CD4-positive, alpha-beta memory T cell (primary cell): ENCODE results near the gene CCDC50. TPM values are rescaled to one million over a fixed set of nuclear protein-coding genes. Genes with fewer than 3 reads are reported as not detected.
A peak's percentile ranks its signal among the peaks of the same experiment; 100 is the strongest.

Experiments used
- CTCF ChIA-PET: fragments of 350-600 bp; sonication (Branson Sonifier 250); formaldehyde crosslinking; loops from one replicate; lab custom pipeline; 2021; ENCODE audit warnings: inconsistent platforms; ENCODE audit not compliant: partially characterized antibody; lab: Charles Lee
- POLR2A ChIA-PET: fragments of 350-600 bp; sonication (Branson Sonifier 250); formaldehyde crosslinking; loops from one replicate; lab custom pipeline; 2021; ENCODE audit not compliant: partially characterized antibody; lab: Charles Lee
- DNase-seq, 5 donors: peaks; one replicate each; pipeline versions ENCODE4 v3.0.0 to v3.0.0-alpha.2; 2020 to 2022; ENCODE audit warnings: mixed read lengths in 1 of 5
- H3K27ac ChIP-seq: one replicate; pipeline ENCODE4 v1.7.0; 2013; ENCODE audit warnings: low read depth, low read length
- H3K27me3 ChIP-seq: 2 replicates; pipeline ENCODE4 v1.7.0; 2013; ENCODE audit warnings: mild to moderate bottlenecking, low read length, moderate library complexity; ENCODE audit not compliant: insufficient read depth
- H3K36me3 ChIP-seq: 2 replicates; pipeline ENCODE4 v1.7.0; 2013; ENCODE audit warnings: mild to moderate bottlenecking, low read length, moderate library complexity; ENCODE audit not compliant: insufficient read depth
- H3K4me1 ChIP-seq: 2 replicates; pipeline ENCODE4 v1.7.0; 2013; ENCODE audit warnings: mild to moderate bottlenecking, low read length, moderate library complexity; ENCODE audit not compliant: insufficient read depth
- H3K4me3 ChIP-seq, 2 donors: one replicate each; pipeline ENCODE4 v1.7.0; 2013; ENCODE audit warnings: low read length in 2 of 2, mild to moderate bottlenecking in 1 of 2
- H3K9me3 ChIP-seq, 2 donors: one replicate each; pipeline ENCODE4 v1.7.0; 2013; ENCODE audit warnings: low read length in 2 of 2, control low read depth in 1 of 2; ENCODE audit not compliant: control insufficient read depth in 1 of 2
- H3K27ac Mint-ChIP-seq, 7 donors: one replicate each; pipeline ENCODE4 v1.8.0; 2020 to 2021; ENCODE audit warnings: mixed read lengths in 7 of 7, mild to moderate bottlenecking in 6 of 7, inconsistent platforms in 3 of 7, moderate library complexity in 3 of 7
- H3K27me3 Mint-ChIP-seq, 2 donors: one replicate each; pipeline ENCODE4 v1.8.0; 2020 to 2021; ENCODE audit warnings: mixed read lengths in 2 of 2
- H3K36me3 Mint-ChIP-seq, 2 donors: one replicate each; pipeline ENCODE4 v1.8.0; 2020 to 2021; ENCODE audit warnings: mixed read lengths in 2 of 2, inconsistent platforms in 1 of 2, mild to moderate bottlenecking in 1 of 2
- H3K4me1 Mint-ChIP-seq, 4 donors: one replicate each; pipeline ENCODE4 v1.8.0; 2020 to 2021; ENCODE audit warnings: mixed read lengths in 4 of 4, mild to moderate bottlenecking in 1 of 4
- H3K4me3 Mint-ChIP-seq, 8 donors: one replicate each; pipeline ENCODE4 v1.8.0; 2020 to 2021; ENCODE audit warnings: mixed read lengths in 8 of 8, mild to moderate bottlenecking in 7 of 8, moderate library complexity in 6 of 8, inconsistent platforms in 3 of 8
- H3K9me3 Mint-ChIP-seq, 8 donors: one replicate each; pipeline ENCODE4 v1.8.0; 2020 to 2021; ENCODE audit warnings: mixed read lengths in 8 of 8, mild to moderate bottlenecking in 5 of 8, inconsistent platforms in 3 of 8, moderate library complexity in 1 of 8
- intact Hi-C: fragments of 100-400 bp; cut with micrococcal nuclease; formaldehyde crosslinking; loops from one replicate; pipeline ENCODE4 v1.15.1; 2023
- polyA plus RNA-seq, 2 donors: library from polyadenylated mRNA; unstranded; fragments of 300-500 nt; fragmentation: Illumina TruSeq; gene quantifications; one replicate each; pipeline ENCODE4 v1.2.3, GENCODE V29; 2021
- total RNA-seq, 2 experiments: library from RNA; stranded (reverse); gene quantifications; one replicate each; pipeline ENCODE4 v1.2.3, GENCODE V29; 2021

The CCDC50 gene
- total and polyA plus RNA-seq, 4 experiments from 2014 or later: 3.8 to 10.1 (median 7.2) TPM

- no peak overlapping the region for H3K27ac ChIP-seq
- ChIA-PET POLR2A (no interaction called here), CTCF (no interaction called here)
- H3K36me3 ChIP-seq: no peaks in the 10 kb centered on the region
- no peaks in the 10 kb centered on the region for H3K9me3 ChIP-seq
- peak overlapping the region in 5 of 7 donors; percentile 25 to 92 (median 56) for H3K27ac Mint-ChIP-seq
- H3K9me3 Mint-ChIP-seq: no peaks in the 10 kb centered on the region
- intact Hi-C loops: no loop called here
- peak overlapping the region; percentile 76 to 89 (median 84) for H3K4me3 Mint-ChIP-seq
- H3K27me3 Mint-ChIP-seq: peaks cover 0 to 11% of the 10 kb centered on the region in 2 donors
- peaks cover 24% of the 10 kb centered on the region for H3K4me1 ChIP-seq
- peak overlapping the region in 1 of 2 donors; percentile 2 for H3K4me3 ChIP-seq
- H3K36me3 Mint-ChIP-seq: peaks cover 0 to 2% of the 10 kb centered on the region in 2 donors
- no peak for DNase-seq
- no peaks in the 10 kb centered on the region for H3K27me3 ChIP-seq
- H3K4me1 Mint-ChIP-seq: peaks cover 13 to 29% (median 22%) of the 10 kb centered on the region in 4 donors
These were observed 1.4 kb downstream of the CCDC50 start for GRCh38 chr3:191330530-191331048.

- Histone ChIP-seq H3K27me3 (no peaks in the 10 kb centered on the region), H3K27ac (no peak overlapping the region), H3K4me1 (peaks cover 24% of the 10 kb centered on the region), H3K9me3 (no peaks in the 10 kb centered on the region), H3K36me3 (no peaks in the 10 kb centered on the region), H3K4me3 (no peak overlapping the region)
- Mint-ChIP-seq H3K9me3 (no peaks in the 10 kb centered on the region), H3K4me1 (peaks cover 13 to 29% (median 24%) of the 10 kb centered on the region in 4 donors), H3K36me3 (peaks cover 0 to 2% of the 10 kb centered on the region in 2 donors), H3K27me3 (peaks cover 0 to 11% of the 10 kb centered on the region in 2 donors), H3K27ac (no peak overlapping the region), H3K4me3 (peak overlapping the region in 7 of 8 donors; percentile 76 to 89 (median 85))
- ChIA-PET POLR2A (interaction anchor here (2.0 kb wide), 1 partner anchor 14 kb away, joined by 5 read pairs; no protein-coding TSS in a partner anchor), CTCF (no interaction called here)
- intact Hi-C loops: no loop called here
- DNase-seq: no peak
These were observed 2.2 kb downstream of the CCDC50 start for GRCh38 chr3:191331388-191331787.

GRCh38 chr3:191333298-191333880, 4.2 kb downstream of the CCDC50 start:
- Mint-ChIP-seq H3K36me3 (peaks cover 0 to 2% of the 10 kb centered on the region in 2 donors), H3K27me3 (peaks cover 0 to 6% of the 10 kb centered on the region in 2 donors), H3K4me3 (no peak overlapping the region), H3K4me1 (peaks cover 12 to 26% (median 22%) of the 10 kb centered on the region in 4 donors), H3K9me3 (no peaks in the 10 kb centered on the region), H3K27ac (no peak overlapping the region)
- no peak for DNase-seq
- Histone ChIP-seq H3K36me3 (no peaks in the 10 kb centered on the region), H3K27ac (no peak overlapping the region), H3K9me3 (no peaks in the 10 kb centered on the region), H3K4me3 (no peak overlapping the region), H3K27me3 (no peaks in the 10 kb centered on the region), H3K4me1 (peaks cover 20% of the 10 kb centered on the region)
- intact Hi-C loops: no loop called here
- POLR2A ChIA-PET: interaction anchor here (2.0 kb wide), 1 partner anchor 12 kb away, joined by 5 read pairs; no protein-coding TSS in a partner anchor
- CTCF ChIA-PET: interaction anchor here (1.3 kb wide), 1 partner anchor 12 kb away, joined by 3 read pairs; no protein-coding TSS in a partner anchor

- ChIA-PET POLR2A (no interaction called here), CTCF (interaction anchor here (1.3 kb wide), 1 partner anchor 11 kb away, joined by 3 read pairs; no protein-coding TSS in a partner anchor)
- H3K4me1 ChIP-seq: peaks cover 15% of the 10 kb centered on the region
- H3K36me3 ChIP-seq: no peaks in the 10 kb centered on the region
- Mint-ChIP-seq H3K4me1 (peaks cover 8 to 22% (median 16%) of the 10 kb centered on the region in 4 donors), H3K27ac (no peak overlapping the region), H3K4me3 (no peak overlapping the region), H3K27me3 (peaks cover 0 to 5% of the 10 kb centered on the region in 2 donors), H3K36me3 (no peaks in the 10 kb centered on the region), H3K9me3 (no peaks in the 10 kb centered on the region)
- no peak for DNase-seq
- no peak overlapping the region for H3K27ac ChIP-seq
- H3K4me3 ChIP-seq: no peak overlapping the region
- no peaks in the 10 kb centered on the region for H3K9me3 ChIP-seq
- intact Hi-C loops: no loop called here
- H3K27me3 ChIP-seq: no peaks in the 10 kb centered on the region
These were observed 5.2 kb downstream of the CCDC50 start for GRCh38 chr3:191334346-191334893.

- no peak overlapping the region for H3K4me3 ChIP-seq
- H3K9me3 ChIP-seq: no peaks in the 10 kb centered on the region
- no peaks in the 10 kb centered on the region for H3K36me3 ChIP-seq
- no peak overlapping the region for H3K27ac Mint-ChIP-seq
- no peaks in the 10 kb centered on the region for H3K36me3 Mint-ChIP-seq
- peaks cover 15% of the 10 kb centered on the region for H3K4me1 ChIP-seq
- peaks cover 0 to 17% (median 6%) of the 10 kb centered on the region in 4 donors for H3K4me1 Mint-ChIP-seq
- H3K9me3 Mint-ChIP-seq: no peaks in the 10 kb centered on the region
- H3K27ac ChIP-seq: no peak overlapping the region
- DNase-seq: no peak
- CTCF ChIA-PET: no interaction called here
- POLR2A ChIA-PET: no interaction called here
- no peaks in the 10 kb centered on the region for H3K27me3 Mint-ChIP-seq
- intact Hi-C loops: no loop called here
- no peaks in the 10 kb centered on the region for H3K27me3 ChIP-seq
- H3K4me3 Mint-ChIP-seq: no peak overlapping the region
These were observed 7.6 kb downstream of the CCDC50 start for GRCh38 chr3:191336833-191337232.

- Histone ChIP-seq H3K4me3 (no peak overlapping the region), H3K9me3 (no peaks in the 10 kb centered on the region), H3K36me3 (no peaks in the 10 kb centered on the region), H3K4me1 (peaks cover 6% of the 10 kb centered on the region), H3K27ac (no peak overlapping the region), H3K27me3 (no peaks in the 10 kb centered on the region)
- ChIA-PET CTCF (interaction anchor here (1.0 kb wide), 1 partner anchor 15 kb away, joined by 3 read pairs; no protein-coding TSS in a partner anchor), POLR2A (no interaction called here)
- peaks cover 0 to 15% (median 2%) of the 10 kb centered on the region in 4 donors for H3K4me1 Mint-ChIP-seq
- no peak for DNase-seq
- no peaks in the 10 kb centered on the region for H3K9me3 Mint-ChIP-seq
- H3K4me3 Mint-ChIP-seq: no peak overlapping the region
- H3K27me3 Mint-ChIP-seq: no peaks in the 10 kb centered on the region
- intact Hi-C loops: no loop called here
- H3K36me3 Mint-ChIP-seq: no peaks in the 10 kb centered on the region
- H3K27ac Mint-ChIP-seq: no peak overlapping the region
These were observed 8.9 kb downstream of the CCDC50 start for GRCh38 chr3:191338177-191338488.

- Histone ChIP-seq H3K4me3 (no peak overlapping the region), H3K4me1 (no peaks in the 10 kb centered on the region), H3K9me3 (no peaks in the 10 kb centered on the region), H3K36me3 (no peaks in the 10 kb centered on the region), H3K27me3 (no peaks in the 10 kb centered on the region), H3K27ac (no peak overlapping the region)
- ChIA-PET POLR2A (no interaction called here), CTCF (no interaction called here)
- Mint-ChIP-seq H3K4me1 (peaks cover 0 to 16% (median 2%) of the 10 kb centered on the region in 4 donors), H3K27ac (no peak overlapping the region), H3K9me3 (no peaks in the 10 kb centered on the region), H3K36me3 (no peaks in the 10 kb centered on the region), H3K27me3 (no peaks in the 10 kb centered on the region), H3K4me3 (no peak overlapping the region)
- intact Hi-C loops: no loop called here
- DNase-seq: no peak
These were observed 10.2 kb downstream of the CCDC50 start for GRCh38 chr3:191339316-191339917.
